Gastrocnemius medialis (tissue), 4 donors: ENCODE results near the gene CYB561A3.

Experiments
- POLR2A ChIP-seq, 2 donors: fragments of 450-650 bp; IDR thresholded peaks; one replicate each; pipeline ENCODE4 v1.6.1; 2017; ENCODE audit warnings: antibody characterized with exemption in 2 of 2, mild to moderate bottlenecking in 2 of 2, moderate library complexity in 2 of 2
- TF ChIP-seq, protein P1 (sequence below), 5 experiments: fragments of 450-650 bp in 3 of 5; fragments of 200-600 bp in 2 of 5; sonication (generic) in 2 of 5; IDR thresholded peaks in 4 of 5; conservative IDR thresholded peaks in 1 of 5; 1 replicate in 4 of 5; 2 replicates in 1 of 5; pipeline ENCODE4 v1.5.1; 2016 to 2019; ENCODE audit warnings: antibody characterized with exemption in 5 of 5, mild to moderate bottlenecking in 3 of 5, moderate library complexity in 3 of 5

DNA sequence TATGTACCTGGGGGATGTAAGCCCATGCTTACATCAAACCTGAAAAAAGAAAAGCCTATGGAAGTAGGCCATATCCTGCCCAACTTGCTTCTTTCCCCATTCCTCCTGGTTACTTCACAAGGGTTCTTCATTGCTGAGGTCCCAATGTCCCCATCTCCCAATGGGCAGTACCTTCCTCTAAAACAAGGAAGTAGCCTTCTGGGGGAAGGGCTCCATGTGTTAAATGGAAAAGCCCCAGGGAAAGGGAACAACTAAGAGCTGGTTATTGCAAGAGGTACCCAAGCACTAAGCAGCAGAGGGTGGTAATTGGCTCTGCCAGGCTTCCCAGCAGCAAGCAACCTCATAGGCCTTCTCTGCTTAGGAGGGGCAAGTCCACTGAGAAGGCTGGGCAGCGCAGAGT is 42.0 kb upstream of the CYB561A3 start:
- TF ChIP-seq, protein P1, sequence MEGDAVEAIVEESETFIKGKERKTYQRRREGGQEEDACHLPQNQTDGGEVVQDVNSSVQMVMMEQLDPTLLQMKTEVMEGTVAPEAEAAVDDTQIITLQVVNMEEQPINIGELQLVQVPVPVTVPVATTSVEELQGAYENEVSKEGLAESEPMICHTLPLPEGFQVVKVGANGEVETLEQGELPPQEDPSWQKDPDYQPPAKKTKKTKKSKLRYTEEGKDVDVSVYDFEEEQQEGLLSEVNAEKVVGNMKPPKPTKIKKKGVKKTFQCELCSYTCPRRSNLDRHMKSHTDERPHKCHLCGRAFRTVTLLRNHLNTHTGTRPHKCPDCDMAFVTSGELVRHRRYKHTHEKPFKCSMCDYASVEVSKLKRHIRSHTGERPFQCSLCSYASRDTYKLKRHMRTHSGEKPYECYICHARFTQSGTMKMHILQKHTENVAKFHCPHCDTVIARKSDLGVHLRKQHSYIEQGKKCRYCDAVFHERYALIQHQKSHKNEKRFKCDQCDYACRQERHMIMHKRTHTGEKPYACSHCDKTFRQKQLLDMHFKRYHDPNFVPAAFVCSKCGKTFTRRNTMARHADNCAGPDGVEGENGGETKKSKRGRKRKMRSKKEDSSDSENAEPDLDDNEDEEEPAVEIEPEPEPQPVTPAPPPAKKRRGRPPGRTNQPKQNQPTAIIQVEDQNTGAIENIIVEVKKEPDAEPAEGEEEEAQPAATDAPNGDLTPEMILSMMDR (IDR thresholded peaks at IDR 0.05 in 4 of 5, conservative IDR thresholded peaks at IDR 0.05 in 1 of 5): no peak
- no peak for TF ChIP-seq POLR2A (IDR thresholded peaks at IDR 0.05)
